Brain microvascular endothelial cell (primary cell): ENCODE data around the gene CDK13.

Experiments
- DNase-seq: peaks from one replicate; pipeline ENCODE4 v3.0.0-alpha.2; 2020
- H3K27ac ChIP-seq: fragments of 250-450 bp; sonication (Bioruptor Pico); 2 replicates; pipeline ENCODE4 v1.5.1; 2020; ENCODE audit warnings: mild to moderate bottlenecking, moderate library complexity
- H3K27me3 ChIP-seq: fragments of 250-450 bp; sonication (Bioruptor Pico); replicated peaks from 2 replicates; pipeline ENCODE4 v1.5.1; 2020; ENCODE audit warnings: mild to moderate bottlenecking
- H3K36me3 ChIP-seq: fragments of 250-450 bp; sonication (Bioruptor Pico); replicated peaks from 2 replicates; pipeline ENCODE4 v1.5.1; 2020; ENCODE audit warnings: mild to moderate bottlenecking
- H3K4me3 ChIP-seq: 2 replicates; pipeline ENCODE4 v1.5.1; 2011; ENCODE audit warnings: low read depth, mild to moderate bottlenecking, control low read depth, low read length, moderate library complexity
- CTCF ChIP-seq: IDR thresholded peaks from 2 replicates; pipeline ENCODE4 v1.5.1; 2011; ENCODE audit warnings: low read depth, mild to moderate bottlenecking, moderate library complexity, low read length, control low read depth, inconsistent platforms; ENCODE audit errors: missing control alignments
- in situ Hi-C: cut with HindIII; loops from 2 replicates; pipeline ENCODE4 v1.10.0; 2017; ENCODE audit warnings: low sequenced_read_pairs, low pct_ligation_motif_present

CDK13 gene

GRCh38 chr7:39937366-39938153 lies 12.5 kb upstream of the CDK13 start:
- in situ Hi-C loops: no loop called here
- no peaks in the 10 kb centered on the region for H3K36me3 ChIP-seq
- no peak for DNase-seq
- no peak overlapping the region for H3K4me3 ChIP-seq
- no peak for TF ChIP-seq CTCF
- no peaks in the 10 kb centered on the region for H3K27me3 ChIP-seq
- H3K27ac ChIP-seq: no peak overlapping the region

GRCh38 chr7:39942883-39943282 lies 7.2 kb upstream of the CDK13 start:
- Histone ChIP-seq H3K27ac (no peak overlapping the region), H3K27me3 (no peaks in the 10 kb centered on the region), H3K4me3 (no peak overlapping the region), H3K36me3 (no peaks in the 10 kb centered on the region)
- DNase-seq: no peak
- no peak for TF ChIP-seq CTCF
- in situ Hi-C loops: no loop called here

GRCh38 chr7:39946693-39947092 lies 3.4 kb upstream of the CDK13 start:
- TF ChIP-seq CTCF: no peak

GRCh38 chr7:39948375-39948955 lies 1.6 kb upstream of the CDK13 start:
- Histone ChIP-seq H3K4me3 (peak overlapping the region; percentile 83), H3K27ac (peak overlapping the region; percentile 87), H3K36me3 (no peaks in the 10 kb centered on the region), H3K27me3 (no peaks in the 10 kb centered on the region)
- no peak for DNase-seq
- TF ChIP-seq CTCF: no peak
- in situ Hi-C loops: no loop called here

More at GRCh38 chr7:39946693-39947092, 3.4 kb upstream of the CDK13 start:
- no peak for DNase-seq
- in situ Hi-C loops: no loop called here
- H3K36me3 ChIP-seq: no peaks in the 10 kb centered on the region
- no peak overlapping the region for H3K27ac ChIP-seq
- H3K4me3 ChIP-seq: no peak overlapping the region
- H3K27me3 ChIP-seq: no peaks in the 10 kb centered on the region

GRCh38 chr7:39948956-39949928 lies 814 bp upstream of the CDK13 start:
- H3K27ac ChIP-seq: peak overlapping the region; percentile 87
- no peak for TF ChIP-seq CTCF
- no peaks in the 10 kb centered on the region for H3K36me3 ChIP-seq
- H3K27me3 ChIP-seq: no peaks in the 10 kb centered on the region
- in situ Hi-C loops: no loop called here
- peak overlapping the region; percentile 83 for H3K4me3 ChIP-seq
- peak; percentile 99 for DNase-seq
